Pancreas (tissue), 10 donors: ENCODE measurements around the gene FAAH. TPM values are rescaled to one million over a fixed set of nuclear protein-coding genes. Genes with fewer than 3 reads are reported as not detected.

Experiments
- ATAC-seq, 4 donors: fragments of 200-7000 bp; cut with Tn5 transposase; one replicate each; pipeline versions ENCODE4 v1.8.0 to v1.9.1; 2020; ENCODE audit warnings: mild to moderate bottlenecking in 4 of 4, moderate library complexity in 4 of 4
- DNase-seq, 6 donors: peaks; one replicate each; pipeline ENCODE4 v3.0.0-alpha.2; 2020
- FAIRE-seq: peaks from 2 replicates; lab custom pipeline; 2012; peaks lifted over from hg19 to GRCh38; lab: Jason Lieb, UNC
- H3K27ac ChIP-seq, 4 donors: fragments of 200-600 bp; sonication (generic); 1 replicate in 3 of 4; 2 replicates in 1 of 4; pipeline versions ENCODE4 v1.5.0 to v1.8.0; 2020
- H3K27me3 ChIP-seq, 4 donors: fragments of 200-600 bp; one replicate each; pipeline ENCODE4 v1.8.0; 2021
- H3K36me3 ChIP-seq, 3 donors: fragments of 200-600 bp; sonication (generic) in 1 of 3; one replicate each; pipeline versions ENCODE4 v1.5.0 to v1.8.0; 2020 to 2021
- H3K4me1 ChIP-seq, 3 donors: fragments of 200-600 bp; one replicate each; pipeline ENCODE4 v1.8.0; 2021
- H3K4me3 ChIP-seq, 4 donors: fragments of 200-600 bp; sonication (generic) in 2 of 4; one replicate each; pipeline versions ENCODE4 v1.5.0 to v1.8.0; 2020 to 2021
- H3K9me3 ChIP-seq, 4 donors: fragments of 200-600 bp; one replicate each; pipeline ENCODE4 v1.8.0; 2021
- WGBS, 2 donors: extraction: QIAGEN DNeasy Blood & Tissue Kit; methylation state at CpG; one replicate each; pipeline ENCODE4 v1.1.7; 2013; 5-methylcytosine and 5-hydroxymethylcytosine counted together
- intact Hi-C, 3 donors: fragments of 100-400 bp; cut with DNase I; formaldehyde crosslinking; loops; one replicate each; pipeline versions ENCODE4 v1.11.1 to v1.14.2; 2022
- polyA plus RNA-seq, 2 donors: library from polyadenylated mRNA; stranded (reverse); fragments of 200-250 nt; gene quantifications; one replicate each; pipeline ENCODE4 v1.2.3, GENCODE V29; 2013
- total RNA-seq, 6 donors: library from RNA; stranded (reverse); fragmentation: NEBNext Ultra II Directional in 4 of 6; extraction: Animal tissue kit (Norgen Biotek cat#: 25700) in 4 of 6; gene quantifications; one replicate each; pipeline versions ENCODE4 v1.2.1 to v1.2.4, GENCODE V29; 2021 to 2023
- TF ChIP-seq, protein P1 (sequence below), 4 donors: fragments of 200-600 bp; sonication (generic) in 3 of 4; IDR thresholded peaks; one replicate each; pipeline versions ENCODE4 v1.5.0 to v1.8.0; 2021; ENCODE audit warnings: antibody characterized with exemption in 4 of 4
- donor health status: healthy with polysubstance abuse.
- donor health status: DM: no; HTN: no; CAD: no; lungs with moderate emphysema.
- donor health status: DM: no; HTN: no; CAD: no.
- donor health status: control.
- donor health status: control.
- donor health status: Bipolar disorder and iron deficiency.
- donor health status: DM: yes; HTN: yes; CAD: no.
- donor health status: DM: no; HTN: no; CAD: no.
- donor health status: DM: no; HTN: no; CAD: no.
- donor health status: DM: yes; HTN: yes; CAD: no.

The FAAH gene
- total and polyA plus RNA-seq, 8 donors = 19.5 to 122 (median 27.1) TPM

- ATAC-seq (no peak), DNase-seq (no peak), FAIRE-seq (no peak)
- Histone ChIP-seq H3K36me3 (no peaks in the 10 kb centered on the region), H3K27me3 (no peaks in the 10 kb centered on the region), H3K27ac (no peak overlapping the region), H3K4me1 (peaks cover 9 to 23% (median 9%) of the 10 kb centered on the region in 3 donors), H3K4me3 (no peak overlapping the region), H3K9me3 (no peaks in the 10 kb centered on the region)
- WGBS, 2 donors = 90 to 95% methylated on average over 9 of the region's 9 CpGs
- intact Hi-C loops = no loop called here
- TF ChIP-seq, protein P1, sequence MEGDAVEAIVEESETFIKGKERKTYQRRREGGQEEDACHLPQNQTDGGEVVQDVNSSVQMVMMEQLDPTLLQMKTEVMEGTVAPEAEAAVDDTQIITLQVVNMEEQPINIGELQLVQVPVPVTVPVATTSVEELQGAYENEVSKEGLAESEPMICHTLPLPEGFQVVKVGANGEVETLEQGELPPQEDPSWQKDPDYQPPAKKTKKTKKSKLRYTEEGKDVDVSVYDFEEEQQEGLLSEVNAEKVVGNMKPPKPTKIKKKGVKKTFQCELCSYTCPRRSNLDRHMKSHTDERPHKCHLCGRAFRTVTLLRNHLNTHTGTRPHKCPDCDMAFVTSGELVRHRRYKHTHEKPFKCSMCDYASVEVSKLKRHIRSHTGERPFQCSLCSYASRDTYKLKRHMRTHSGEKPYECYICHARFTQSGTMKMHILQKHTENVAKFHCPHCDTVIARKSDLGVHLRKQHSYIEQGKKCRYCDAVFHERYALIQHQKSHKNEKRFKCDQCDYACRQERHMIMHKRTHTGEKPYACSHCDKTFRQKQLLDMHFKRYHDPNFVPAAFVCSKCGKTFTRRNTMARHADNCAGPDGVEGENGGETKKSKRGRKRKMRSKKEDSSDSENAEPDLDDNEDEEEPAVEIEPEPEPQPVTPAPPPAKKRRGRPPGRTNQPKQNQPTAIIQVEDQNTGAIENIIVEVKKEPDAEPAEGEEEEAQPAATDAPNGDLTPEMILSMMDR (IDR thresholded peaks at IDR 0.05) = no peak
These were observed 5.2 kb downstream of the FAAH start for GRCh38 chr1:46399307-46399706.

GRCh38 chr1:46400421-46400820, 6.3 kb downstream of the FAAH start:
- H3K36me3 ChIP-seq = no peaks in the 10 kb centered on the region
- WGBS, 2 donors = 43 to 47% methylated on average over 4 of the region's 4 CpGs
- FAIRE-seq (no peak), DNase-seq (no peak), ATAC-seq (no peak)
- peaks cover 4 to 17% (median 9%) of the 10 kb centered on the region in 3 donors for H3K4me1 ChIP-seq
- intact Hi-C loops = no loop called here
- H3K27me3 ChIP-seq = no peaks in the 10 kb centered on the region
- H3K9me3 ChIP-seq = no peaks in the 10 kb centered on the region
- no peak overlapping the region for H3K4me3 ChIP-seq
- TF ChIP-seq, protein P1 (IDR thresholded peaks at IDR 0.05) = no peak
- H3K27ac ChIP-seq = no peak overlapping the region

DNA sequence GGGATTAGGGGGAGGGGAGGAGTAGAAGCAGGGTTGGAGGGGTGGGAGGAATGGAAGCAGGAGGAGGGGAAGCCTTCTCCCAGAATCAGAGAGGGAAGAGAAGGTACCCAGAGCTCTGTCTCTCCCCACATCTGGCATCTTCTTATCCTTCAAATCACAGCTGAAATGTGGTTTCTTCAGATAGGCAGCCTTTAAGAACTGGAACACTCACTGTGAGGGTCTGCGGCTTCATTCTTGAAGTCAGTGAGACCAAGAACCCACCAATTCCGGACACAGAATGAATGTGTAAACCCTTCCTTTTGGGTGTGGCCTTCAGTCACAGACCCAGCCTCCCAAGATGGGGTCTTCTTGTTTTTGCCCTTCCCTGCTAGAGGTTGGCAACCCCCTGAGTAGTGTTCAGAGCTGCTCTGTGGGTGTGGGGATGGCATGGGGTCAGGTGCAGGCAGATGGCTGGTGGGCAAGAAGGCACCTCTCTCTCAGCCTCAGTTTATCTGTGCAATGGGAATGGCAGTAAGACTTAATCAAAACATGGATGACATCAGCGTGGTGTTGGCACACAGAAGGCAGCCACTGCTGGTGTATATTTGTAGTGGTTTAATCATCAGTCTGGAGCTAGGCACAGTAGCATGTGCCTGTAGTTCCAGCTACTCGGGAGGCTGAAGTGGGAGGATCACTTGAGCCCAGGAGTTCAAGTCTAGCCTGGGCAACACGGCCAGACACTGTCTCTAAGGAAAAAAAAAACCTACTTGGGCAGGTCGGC, 7.2 kb downstream of the FAAH start:
- H3K4me1 ChIP-seq = peaks cover 3 to 12% (median 9%) of the 10 kb centered on the region in 3 donors
- ATAC-seq = peak; percentile 10 to 41 (median 16)
- 37 to 40% methylated on average over 6 of the region's 6 CpGs for WGBS, 2 donors
- H3K9me3 ChIP-seq = no peaks in the 10 kb centered on the region
- FAIRE-seq = no peak
- H3K36me3 ChIP-seq = no peaks in the 10 kb centered on the region
- DNase-seq = no peak
- peak overlapping the region; percentile 20 to 57 (median 49) for H3K27ac ChIP-seq
- H3K4me3 ChIP-seq = no peak overlapping the region
- TF ChIP-seq, protein P1 (IDR thresholded peaks at IDR 0.05) = no peak
- H3K27me3 ChIP-seq = no peaks in the 10 kb centered on the region
- intact Hi-C loops = no loop called here

DNA sequence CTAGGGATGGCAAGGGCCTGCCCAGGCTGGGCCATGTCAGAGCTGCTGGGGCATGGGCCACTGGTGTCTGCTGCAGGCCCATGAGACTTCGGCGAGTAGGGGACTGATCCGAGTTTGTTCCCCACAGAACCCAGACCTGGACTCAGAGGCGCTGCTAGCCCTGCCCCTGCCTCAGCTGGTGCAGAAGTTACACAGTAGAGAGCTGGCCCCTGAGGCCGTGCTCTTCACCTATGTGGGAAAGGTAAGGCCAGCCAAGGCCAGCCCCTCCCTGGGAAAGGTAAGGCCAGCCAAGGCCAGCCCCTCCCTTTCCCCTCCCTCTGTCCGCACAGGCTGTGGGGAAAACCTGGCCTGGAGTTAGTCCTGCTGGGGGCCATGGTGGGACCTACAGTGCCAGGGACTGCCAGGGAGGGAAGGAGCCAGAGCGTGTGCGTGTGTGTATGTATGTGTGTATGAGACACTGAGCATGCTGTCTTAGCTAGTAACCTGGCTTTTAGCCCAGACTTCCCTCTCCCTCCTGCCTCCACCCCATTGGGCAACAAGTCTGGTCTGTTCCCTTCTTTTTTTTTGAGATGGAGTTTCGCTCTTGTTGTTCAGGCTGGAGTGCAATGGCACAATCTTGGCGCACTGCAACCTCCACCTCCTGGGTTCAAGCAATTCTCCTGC, 8.0 kb downstream of the FAAH start:
- H3K4me3 ChIP-seq = no peak overlapping the region
- FAIRE-seq = no peak

More for the DNA sequence above, 8.0 kb downstream of the FAAH start:
- no peaks in the 10 kb centered on the region for H3K27me3 ChIP-seq
- intact Hi-C loops = no loop called here
- no peaks in the 10 kb centered on the region for H3K9me3 ChIP-seq
- H3K27ac ChIP-seq = peak overlapping the region; percentile 20 to 57 (median 49)
- ATAC-seq (peak; percentile 95 to 97 (median 96)), DNase-seq (peak; percentile 89 to 96 (median 92))
- TF ChIP-seq, protein P1 (IDR thresholded peaks at IDR 0.05) = no peak
- 3 to 6% methylated on average over 10 of the region's 10 CpGs for WGBS, 2 donors
- H3K4me1 ChIP-seq = peaks cover 0 to 9% (median 8%) of the 10 kb centered on the region in 3 donors
- no peaks in the 10 kb centered on the region for H3K36me3 ChIP-seq
